ENCODE measurements around the gene THBD.

DNA sequence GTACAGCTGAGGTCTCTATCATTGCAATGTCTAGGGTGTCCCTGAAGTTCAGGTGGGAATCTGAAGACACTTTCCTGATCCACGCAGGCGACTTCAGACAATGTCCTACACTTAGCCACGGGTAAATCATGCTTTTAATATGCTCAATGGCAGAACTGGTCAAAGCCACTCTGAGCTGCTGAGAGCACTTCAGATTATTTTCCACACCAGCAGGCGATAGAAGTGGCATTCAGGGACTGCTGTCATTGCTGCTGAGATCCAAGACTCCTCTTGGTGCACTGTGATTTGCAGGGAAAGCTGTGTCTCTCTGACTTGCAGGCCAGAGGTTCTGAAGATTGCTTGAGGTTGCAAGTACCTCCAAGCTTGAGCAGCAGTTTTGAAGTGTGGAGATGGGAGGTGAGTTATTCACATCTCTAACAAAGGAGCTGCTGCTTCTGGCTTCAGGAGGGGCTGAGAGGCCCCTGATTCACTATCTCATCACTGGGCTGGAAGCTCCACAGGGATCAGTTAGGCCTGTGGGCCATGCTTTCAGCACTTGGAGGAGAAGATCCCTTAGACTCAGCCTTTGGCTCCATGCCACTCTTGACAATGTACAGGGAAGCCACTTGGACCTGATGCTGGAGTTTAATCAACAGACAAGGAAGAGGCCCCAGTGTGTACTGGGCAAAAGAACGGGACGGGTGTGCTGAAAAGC, 17.3 kb downstream of the THBD start:
- TF ChIP-seq POLR2AphosphoS5 (IDR thresholded peaks at IDR 0.05; ENCODE audit: borderline replicate concordance, low read depth, low read length) (no peak), EZH2 (IDR thresholded peaks at IDR 0.05) (no peak)
